A172 (cell line): ENCODE data around the gene MYO16. TPM values are rescaled to one million over a fixed set of nuclear protein-coding genes. Genes with fewer than 3 reads are reported as not detected.

Source experiments
- DNase-seq: peaks from one replicate; pipeline ENCODE4 v3.0.0-alpha.2; 2015; ENCODE audit warnings: low spot score
- total RNA-seq: library from RNA; depleted of rRNA; stranded (reverse); fragments of >200 nt; shearing (Covaris generic); gene quantifications from 2 replicates; pipeline ENCODE4 v1.2.3, GENCODE V29; 2014

MYO16 gene
- total RNA-seq, 1 experiment from 2014 or later: not detected

DNA sequence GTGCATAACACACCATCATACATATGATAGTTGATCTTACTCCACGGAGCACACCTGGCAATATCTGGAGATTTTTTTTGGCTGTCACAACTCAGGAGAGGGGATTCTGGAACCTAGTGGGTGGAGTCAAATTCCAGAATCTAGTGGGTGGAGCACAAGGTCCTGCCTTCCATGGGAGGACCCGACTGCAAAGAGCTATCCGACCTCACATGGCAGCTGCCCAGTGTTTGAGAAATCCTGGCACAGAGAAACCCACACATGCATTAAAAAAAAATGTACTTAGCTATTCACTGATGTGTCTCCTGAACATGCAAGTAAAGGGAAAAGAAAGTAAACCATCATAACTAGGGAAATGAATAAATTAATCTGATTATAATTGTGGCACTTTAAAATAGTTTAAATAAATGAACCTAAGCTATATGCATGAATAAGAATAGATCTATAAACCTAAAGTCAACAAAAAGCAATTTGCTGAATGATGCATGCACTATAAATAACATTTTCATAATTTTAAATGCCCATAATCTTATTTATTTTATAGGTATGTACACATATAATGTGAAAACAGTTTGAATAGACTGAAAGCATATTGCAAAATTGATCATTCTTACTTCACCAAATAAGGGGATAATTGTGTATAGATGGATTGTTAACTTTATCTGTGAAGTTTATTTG, 300.3 kb downstream of the MYO16 start:
- no peak for DNase-seq

DNA sequence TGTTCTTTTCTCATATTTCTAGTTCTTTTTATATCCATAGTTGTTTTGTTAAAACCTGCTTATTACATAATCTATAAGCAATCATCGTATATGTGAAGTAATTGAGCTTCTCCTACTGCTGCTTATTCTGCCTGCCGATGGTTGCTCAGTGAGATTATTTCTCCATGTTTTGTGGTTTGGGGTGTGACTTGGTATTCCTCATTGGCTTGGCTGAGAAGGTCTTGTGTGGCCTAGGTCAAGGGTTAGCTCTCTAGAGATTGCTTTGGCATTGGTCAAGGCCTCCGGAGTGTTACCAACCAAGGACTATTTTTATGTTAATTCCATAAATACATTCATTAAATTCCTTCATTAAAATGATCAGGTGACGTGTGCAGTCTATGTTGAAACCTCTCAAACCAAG, 302.8 kb downstream of the MYO16 start:
- DNase-seq: no peak

DNA sequence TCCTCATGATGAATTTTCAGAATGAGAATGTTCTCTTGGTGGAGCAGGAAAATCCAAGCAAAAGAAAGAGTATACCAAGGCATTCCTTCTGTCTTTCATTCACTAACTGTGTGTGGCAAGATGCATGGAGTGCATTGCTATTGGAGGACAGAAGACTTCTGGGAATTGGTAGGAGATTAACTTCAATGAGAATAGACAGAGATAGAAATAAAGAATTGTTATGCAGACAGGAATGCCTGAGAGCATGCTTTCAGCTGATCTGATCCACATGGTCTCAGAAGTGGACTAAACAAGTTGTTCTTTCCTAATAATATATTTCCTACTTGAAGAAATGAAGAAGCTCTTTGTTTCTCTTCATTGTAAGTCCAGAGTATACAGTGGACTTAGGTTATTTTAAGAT, 303.6 kb downstream of the MYO16 start:
- DNase-seq: no peak

DNA sequence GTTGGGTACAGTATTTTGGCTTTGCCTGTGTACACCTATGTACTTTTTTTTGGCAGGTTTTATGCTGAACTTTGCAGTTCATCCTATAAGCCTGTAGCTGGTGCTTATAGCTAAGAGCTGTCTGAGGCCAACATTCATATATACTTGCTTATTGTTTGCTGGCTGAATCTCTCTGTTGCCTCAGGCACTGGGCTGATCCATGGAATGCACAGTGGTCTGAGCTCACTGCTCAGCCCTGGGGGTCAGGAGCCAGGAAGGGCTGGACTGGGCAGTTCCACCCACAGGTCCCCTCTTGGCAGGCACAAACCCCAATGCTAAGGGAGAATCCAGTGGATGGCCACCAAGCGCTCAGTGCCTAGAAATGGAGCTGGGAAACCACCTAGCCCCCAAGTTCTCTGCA, 308.7 kb downstream of the MYO16 start:
- no peak for DNase-seq

DNA sequence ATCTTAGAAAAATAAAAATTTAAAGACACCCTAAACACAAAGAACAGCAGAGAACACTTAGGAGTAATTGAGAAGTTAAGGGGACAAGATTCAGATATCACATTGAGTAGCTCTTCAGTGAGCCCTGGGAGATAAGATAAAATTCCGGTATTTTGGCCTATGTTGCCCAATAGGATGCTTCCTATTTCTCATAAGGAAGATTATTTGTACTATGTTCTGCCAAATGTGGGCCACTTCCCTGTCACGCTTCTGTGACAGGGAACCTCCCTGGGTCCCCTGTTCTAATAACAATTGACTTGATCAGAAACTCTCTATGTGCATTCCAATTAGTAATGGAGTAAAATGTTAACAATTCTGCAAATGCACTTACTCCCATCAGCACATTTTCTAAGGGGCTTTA, 310.7 kb downstream of the MYO16 start:
- DNase-seq: no peak

DNA sequence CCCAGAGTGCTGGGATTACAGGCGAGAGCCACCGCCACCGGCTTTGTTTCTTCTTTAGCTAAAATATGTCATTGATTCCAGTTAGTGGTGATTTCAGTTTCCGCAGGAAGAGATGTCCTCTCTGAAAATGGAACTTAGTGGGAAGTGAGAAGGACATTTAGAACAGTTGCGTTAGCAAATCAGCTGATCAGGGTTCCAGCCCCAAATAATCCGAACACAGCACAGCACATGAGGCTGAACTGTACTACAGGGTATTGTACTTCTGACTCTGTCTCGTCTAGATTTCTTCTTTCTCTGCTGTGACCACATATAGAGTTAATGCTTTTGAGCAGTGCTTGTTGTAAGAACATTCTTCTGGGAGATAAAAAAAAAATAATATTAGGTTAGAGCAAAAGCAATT, 314.4 kb downstream of the MYO16 start:
- DNase-seq: no peak

DNA sequence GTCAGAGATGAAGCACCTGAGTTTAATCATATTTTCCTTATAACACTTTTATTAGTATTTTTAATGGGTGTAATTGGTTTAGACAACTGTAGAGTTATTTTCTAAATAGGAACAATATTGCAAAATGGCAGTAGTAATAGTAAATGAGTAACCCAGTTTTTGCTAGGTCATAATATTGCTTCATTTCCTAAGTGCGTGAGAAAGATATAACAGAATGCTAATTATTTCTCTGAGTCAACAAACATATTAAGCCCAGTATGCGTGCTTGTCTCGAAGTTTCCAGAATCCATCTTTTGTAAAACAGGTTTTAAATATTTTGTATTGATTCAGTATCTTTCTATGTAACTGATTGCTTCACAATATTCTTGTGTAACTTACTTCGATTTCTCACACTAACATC, 315.3 kb downstream of the MYO16 start:
- no peak for DNase-seq

DNA sequence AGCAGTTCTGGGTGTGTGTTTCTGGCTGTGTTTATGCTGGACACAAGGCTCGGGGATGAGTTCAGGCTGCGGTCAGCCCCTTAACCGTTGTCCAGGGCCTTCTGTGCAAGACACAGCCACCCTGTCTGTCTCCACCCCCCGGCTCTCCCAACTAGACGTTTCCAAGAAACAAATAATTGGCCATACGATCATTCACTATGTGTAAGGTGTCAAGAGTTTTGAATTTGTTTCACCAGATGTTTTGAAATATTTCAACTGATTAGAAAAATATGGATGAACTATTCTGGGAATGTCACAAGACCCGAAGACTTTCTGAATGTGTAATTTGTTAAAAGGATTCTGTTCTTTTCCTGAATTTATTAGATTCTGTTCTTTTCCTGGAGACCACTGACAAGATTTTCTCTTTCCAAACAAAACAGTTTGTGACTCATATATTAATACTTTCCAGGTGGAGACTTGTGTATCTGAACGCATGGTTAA, 318.2 kb downstream of the MYO16 start:
- DNase-seq: no peak

DNA sequence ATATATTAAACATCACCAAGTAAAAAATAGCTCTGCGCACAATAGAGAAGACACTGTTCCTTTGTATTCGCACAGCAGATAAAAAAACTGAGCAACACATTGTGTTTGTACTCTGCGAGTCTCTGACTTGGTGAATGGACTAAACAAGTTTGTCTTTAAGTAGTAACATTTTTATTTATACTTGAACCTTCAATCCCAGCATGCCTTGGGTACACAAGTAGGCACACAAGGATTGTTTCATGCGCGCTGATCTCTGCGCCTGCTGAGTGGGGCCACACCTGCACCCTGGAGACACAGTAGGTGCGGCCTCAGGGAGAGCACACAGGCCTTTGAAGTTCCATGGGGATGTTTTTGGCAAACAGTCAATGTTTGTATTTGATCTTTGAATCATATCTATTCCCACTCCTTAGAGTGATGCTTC, 318.9 kb downstream of the MYO16 start:
- DNase-seq: no peak

DNA sequence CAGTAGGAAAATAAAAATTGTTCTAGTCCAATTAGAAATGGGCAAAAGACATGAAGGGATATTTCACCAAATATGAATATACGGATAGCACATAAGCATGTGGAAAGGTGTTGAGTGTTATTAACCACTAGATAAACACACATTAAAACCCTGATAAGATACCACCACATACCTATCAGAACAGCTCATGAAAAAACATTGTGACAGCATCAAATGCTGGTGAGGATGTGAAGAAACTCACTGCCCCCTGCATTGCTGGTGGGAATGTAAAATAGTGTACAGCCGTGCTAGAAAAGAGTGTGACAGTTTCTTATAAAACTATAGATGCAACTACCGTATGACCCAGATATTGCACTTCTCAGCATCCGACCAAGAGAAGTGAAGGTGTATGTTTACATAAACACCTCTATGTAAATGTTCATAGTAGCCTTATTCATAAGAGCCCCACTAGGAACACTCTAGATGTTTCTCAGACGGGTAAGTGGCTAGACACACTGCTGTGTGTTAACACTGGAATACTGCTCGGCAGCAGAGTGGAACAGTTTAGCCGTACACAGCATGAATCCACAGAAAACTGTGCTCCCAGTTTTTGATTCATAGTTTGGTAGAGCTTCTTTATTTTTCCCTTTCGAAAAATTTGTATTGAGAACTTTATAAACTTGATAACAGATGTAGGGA, 321.1 kb downstream of the MYO16 start:
- no peak for DNase-seq

DNA sequence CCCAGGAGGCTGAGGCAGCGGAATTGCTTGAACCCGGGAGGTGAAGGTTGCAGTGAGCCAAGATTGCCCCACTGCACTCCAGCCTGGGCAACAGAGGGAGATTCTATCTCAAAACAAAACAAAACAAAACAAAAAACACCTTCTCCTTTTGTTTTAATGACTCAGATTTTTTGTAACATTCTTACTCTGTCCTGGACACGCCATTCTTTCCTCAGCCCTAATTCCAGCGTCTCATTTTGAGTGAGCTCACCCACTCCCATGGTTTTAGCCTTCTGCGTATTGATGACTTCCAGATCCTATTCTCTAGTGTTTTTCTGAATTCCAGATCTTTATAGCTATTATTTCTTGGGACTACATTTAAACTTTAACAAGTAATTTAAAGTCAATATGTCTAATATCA, 326.3 kb downstream of the MYO16 start:
- DNase-seq: no peak

DNA sequence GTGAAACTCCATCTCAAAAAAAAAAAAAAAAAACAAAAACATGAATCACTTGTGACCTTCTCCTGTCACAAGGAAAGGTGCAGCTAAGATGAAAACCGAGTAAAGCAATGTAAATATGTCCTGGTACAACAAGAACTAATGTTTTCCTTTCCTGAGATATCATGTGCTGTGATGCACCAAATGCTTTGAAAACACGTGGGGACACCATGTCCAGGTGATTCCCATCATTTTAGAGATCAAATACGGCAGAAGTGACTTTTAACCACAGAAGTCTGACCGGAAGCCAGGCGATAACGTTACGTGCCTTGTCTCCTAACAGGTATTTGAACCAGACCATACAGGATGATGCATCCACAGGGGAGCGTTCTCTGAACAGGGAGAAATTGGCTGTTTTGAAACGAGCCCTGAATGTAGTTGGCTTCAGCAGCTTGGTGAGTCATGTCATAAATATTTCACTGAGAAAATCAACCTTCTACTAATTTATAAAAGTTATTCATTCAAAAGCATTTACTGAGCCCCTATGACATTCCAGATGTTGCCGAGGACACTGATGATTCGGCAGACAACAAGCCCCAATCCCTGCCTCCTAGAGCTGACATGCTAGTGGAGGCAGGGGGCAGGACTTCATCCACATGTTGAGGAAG, 328.1 kb downstream of the MYO16 start:
- DNase-seq: peak; percentile 83

DNA sequence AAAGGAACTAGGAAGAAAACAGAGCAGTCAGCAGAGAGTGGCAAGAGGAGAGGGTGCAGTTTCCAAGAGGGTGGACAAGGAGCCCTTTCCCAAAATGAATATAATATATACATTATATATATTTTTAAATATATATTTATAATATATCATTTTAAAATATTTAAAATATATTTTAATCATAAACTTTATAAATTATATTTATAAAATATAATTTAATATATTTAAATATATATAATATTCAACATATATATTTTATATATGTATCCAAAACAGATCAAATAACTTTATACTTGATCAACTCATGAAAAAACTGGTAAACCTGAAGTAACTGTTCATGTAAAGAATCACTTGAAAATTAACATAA, 328.6 kb downstream of the MYO16 start:
- no peak for DNase-seq

DNA sequence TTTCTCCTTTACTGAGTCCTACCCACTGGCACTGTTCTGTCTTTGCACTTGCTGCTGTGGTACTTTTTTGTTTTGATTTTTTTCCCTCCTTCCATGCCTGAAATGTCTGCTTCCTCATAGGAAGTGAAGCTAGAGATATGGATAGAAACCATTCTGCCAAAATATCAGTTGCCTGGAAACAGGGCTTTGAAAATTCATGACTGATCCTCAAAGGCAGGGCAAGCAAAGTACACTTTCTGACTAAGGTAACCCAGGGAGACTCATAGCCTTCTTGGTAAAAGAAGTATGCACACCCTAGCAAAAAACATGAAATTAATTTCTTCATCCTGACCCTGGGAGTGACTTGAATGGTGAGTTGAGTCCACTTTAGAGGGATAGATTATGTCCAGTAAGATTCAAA, 329.8 kb downstream of the MYO16 start:
- DNase-seq: no peak

DNA sequence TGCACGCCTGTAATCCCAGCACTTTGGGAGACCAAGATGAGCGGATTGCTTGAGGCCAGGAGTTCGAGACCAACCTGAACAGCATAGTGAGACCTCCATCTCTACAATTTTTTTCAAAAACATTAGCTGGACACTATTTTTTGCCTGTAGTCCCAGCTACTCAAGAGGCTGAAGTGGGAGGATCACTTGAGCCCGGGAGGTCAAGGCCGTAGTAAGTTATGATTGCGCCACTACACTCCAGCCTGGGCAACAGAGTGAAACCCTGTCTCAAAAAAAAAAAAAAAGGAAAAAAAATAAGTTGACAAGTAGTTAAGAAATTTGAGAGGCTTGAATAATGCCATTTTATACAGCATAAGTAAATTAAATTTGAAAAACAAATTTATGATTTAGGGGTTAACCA, 330.6 kb downstream of the MYO16 start:
- DNase-seq: no peak

DNA sequence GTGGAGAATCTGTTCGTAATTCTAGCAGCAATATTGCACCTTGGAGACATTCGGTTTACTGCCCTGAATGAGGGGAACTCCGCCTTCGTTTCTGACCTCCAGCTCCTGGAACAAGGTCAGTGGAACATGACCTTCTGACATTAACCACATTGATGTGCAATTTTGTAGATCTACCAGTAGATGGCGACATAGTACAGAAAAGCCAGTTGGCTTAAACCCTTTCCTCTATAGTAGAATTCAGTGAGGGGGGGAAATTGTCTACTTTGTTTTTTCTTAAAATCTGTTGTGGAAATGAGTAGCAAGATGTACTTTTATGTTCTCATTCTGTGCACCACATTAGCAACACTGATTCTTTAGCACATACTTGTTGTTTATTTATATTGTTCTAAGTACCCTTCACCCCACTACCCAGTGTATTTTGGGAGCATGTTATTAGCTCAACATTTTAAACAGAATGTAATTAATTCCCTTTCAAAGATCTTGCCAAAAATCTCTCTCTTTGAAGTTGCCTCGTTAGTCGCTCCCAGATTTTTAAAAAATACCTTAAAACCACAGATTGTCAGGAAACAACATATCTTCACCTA, 332.2 kb downstream of the MYO16 start:
- DNase-seq: peak; percentile 65

DNA sequence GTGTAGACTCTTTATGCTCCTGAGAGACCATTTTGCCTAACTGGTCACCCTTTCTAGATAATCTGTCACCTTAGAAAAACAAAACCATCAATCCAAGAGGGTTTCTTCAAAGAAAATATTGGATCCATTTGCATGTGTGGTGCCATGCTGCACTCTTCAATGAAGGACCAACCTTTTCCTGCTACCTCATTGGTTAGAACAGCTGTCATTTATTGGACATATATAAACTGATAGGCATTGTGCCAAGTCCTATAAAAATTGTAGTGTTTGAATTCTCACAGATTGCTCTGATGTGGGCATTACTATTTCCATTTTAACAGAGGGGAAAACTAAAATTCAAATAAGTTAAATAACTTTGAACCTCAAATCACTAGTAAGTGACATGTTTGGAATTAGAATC, 333.2 kb downstream of the MYO16 start:
- peak; percentile 39 for DNase-seq

DNA sequence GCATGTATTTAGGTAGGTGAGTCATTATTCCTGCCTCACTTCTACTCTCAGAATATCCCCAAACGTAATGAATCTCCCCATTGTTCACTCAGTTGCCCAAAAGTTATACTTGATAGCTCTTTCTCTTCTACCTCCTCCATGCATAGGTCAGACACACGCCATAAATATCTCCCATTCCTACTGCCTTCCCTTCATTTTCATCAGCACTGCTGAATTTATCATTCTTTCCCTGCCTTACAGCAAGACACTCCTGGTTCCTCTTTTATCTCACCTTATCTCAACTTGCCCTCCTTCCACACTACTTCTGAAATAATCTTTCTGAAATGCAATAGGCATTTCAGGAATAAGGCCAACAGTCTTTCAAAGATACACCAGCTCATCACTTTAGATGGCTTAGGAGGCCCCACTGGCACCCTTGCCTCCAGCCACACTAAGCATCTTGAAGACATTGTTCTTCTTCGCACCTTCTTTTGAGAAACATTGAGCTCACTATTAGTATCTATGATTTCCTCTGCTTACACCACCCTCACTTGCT, 333.9 kb downstream of the MYO16 start:
- DNase-seq: no peak

DNA sequence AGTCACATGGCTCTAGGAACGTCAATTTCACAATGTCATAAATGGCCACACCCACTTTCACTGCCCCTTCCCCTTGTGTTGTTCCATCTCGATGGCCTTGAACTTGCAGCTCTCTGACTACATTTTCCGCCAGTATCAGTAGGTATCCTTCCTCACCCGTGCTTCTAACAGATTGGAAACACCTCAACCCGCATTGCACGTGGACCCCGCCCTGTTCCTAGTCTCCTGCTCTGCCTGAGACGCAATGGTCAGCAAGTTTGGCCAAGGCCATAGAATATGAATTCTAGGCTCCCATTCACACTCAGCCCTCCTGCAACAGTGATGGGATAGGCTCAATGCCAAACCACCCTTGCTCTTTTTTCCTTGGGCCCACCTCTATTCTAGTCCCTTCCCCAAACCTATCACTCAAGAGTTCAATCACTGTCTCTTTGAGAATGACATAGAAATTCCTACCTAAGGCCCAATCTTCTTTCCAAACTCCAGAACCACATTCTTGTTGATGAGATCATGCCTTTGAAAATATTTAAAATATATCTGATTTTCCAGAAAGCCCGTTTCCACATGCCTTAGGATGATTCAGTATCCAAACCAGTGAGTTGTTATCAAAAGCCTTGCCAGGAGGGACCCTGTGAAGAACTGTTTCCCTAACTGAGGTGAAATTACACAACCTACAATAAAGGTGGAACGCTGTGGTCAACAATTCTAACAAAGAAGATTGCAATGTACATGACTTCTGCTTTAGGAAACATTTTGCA, 334.6 kb downstream of the MYO16 start:
- no peak for DNase-seq

DNA sequence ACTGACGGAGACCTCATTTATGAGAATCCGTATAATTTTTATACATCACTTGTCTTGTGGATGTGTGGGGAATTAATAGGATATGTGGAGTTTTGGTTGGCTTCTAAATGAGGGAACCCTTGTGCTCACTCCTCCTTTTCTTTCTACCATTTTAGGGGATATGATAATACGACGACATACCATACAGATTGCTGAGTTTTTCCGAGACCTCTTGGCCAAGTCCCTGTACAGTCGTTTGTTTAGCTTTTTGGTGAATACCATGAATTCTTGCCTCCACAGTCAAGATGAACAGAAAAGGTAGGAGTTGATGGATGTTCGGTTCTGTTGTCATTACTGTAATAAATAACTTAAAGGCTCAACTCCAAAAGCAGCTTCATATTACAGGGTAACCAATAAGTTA, 335.2 kb downstream of the MYO16 start:
- no peak for DNase-seq

DNA sequence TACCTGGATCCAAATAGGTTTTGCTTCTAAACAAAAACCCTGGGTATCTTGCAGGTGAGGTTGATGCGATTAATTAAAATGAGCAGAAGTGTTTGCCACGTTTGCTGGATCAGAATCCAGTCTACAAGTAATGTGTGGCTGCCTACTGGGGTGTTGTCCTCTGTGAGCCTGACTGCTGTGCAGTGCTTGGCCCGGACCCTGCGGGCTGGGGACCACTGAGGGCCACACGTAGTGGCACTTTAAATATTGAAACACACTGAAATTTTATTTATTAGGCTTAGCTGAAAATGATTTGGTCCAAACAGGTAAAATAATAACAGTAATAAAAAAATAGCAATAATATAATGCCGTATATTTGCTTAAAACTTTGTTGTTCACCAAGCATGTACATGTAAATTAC, 338.0 kb downstream of the MYO16 start:
- DNase-seq: no peak

DNA sequence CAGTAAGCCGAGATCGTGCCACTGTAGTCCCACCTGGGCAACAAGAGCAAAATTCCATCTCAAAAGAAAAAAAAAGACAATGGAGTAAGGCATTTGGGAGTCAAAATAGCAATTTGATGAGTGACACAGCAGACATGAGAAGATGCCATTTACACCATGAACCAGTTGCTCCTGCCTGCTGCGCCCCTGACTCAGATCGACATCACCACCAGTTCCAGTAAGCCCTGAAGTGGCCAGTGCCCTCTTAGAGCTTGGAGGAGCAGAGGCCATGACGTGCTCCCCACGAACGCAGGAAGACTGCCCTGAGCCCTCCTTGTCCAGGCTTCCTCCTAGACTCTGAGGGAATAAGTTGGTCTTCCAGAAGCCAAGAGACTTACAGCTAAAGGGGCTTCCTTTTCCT, 339.2 kb downstream of the MYO16 start:
- no peak for DNase-seq
